GM10847 (cell line): ENCODE data around the gene KCP.

Experiments used
- POLR2A ChIP-seq: IDR thresholded peaks from 2 replicates; pipeline ENCODE4 v1.6.1; 2011; ENCODE audit not compliant: insufficient read length; ENCODE audit errors: extremely low read depth

The KCP gene

GRCh38 chr7:128918016-128918665, 7.6 kb upstream of the KCP start:
- TF ChIP-seq POLR2A, result no peak

- TF ChIP-seq POLR2A, result no peak
These were observed 6.6 kb upstream of the KCP start for GRCh38 chr7:128917122-128917521.

- TF ChIP-seq POLR2A, result no peak
These were observed 6.1 kb upstream of the KCP start for GRCh38 chr7:128916643-128916915.

- no peak for TF ChIP-seq POLR2A
These were observed 5.5 kb upstream of the KCP start for GRCh38 chr7:128915841-128916642.

GRCh38 chr7:128915271-128915819, 4.8 kb upstream of the KCP start:
- TF ChIP-seq POLR2A, result no peak

- peak; percentile 12 for TF ChIP-seq POLR2A
These were observed 4.2 kb upstream of the KCP start for GRCh38 chr7:128914566-128915151.

GRCh38 chr7:128913870-128914565, 3.5 kb upstream of the KCP start:
- TF ChIP-seq POLR2A, result no peak

GRCh38 chr7:128912281-128912680, 1.8 kb upstream of the KCP start:
- no peak for TF ChIP-seq POLR2A

GRCh38 chr7:128911423-128912031, 1.0 kb upstream of the KCP start:
- TF ChIP-seq POLR2A, result no peak

- TF ChIP-seq POLR2A, result no peak
These were observed 612 bp downstream of the KCP start for GRCh38 chr7:128909625-128910568.

GRCh38 chr7:128908750-128909624, 1.5 kb downstream of the KCP start:
- no peak for TF ChIP-seq POLR2A

- TF ChIP-seq POLR2A, result no peak
These were observed 3.5 kb downstream of the KCP start for GRCh38 chr7:128906766-128907559.

- TF ChIP-seq POLR2A, result no peak
These were observed 4.3 kb downstream of the KCP start for GRCh38 chr7:128906001-128906765.
